HepG2 (cell line): ENCODE results near the gene HNRNPUL1. TPM values are rescaled to one million over a fixed set of nuclear protein-coding genes. Genes with fewer than 3 reads are reported as not detected.

ENCODE experiments used
- ELF1 ChIP-seq: sonication (generic); formaldehyde crosslinking; IDR thresholded peaks from 2 replicates; pipeline ENCODE4 v1.4.0; 2020; ENCODE audit warnings: missing genetic modification reagents
- GLI4 ChIP-seq: sonication (generic); formaldehyde crosslinking; IDR thresholded peaks from 2 replicates; pipeline ENCODE4 v1.5.1; 2020; ENCODE audit warnings: missing genetic modification reagents, mild to moderate bottlenecking, moderate library complexity, borderline replicate concordance
- HDAC1 ChIP-seq: sonication (generic); formaldehyde crosslinking; IDR thresholded peaks from 2 replicates; pipeline ENCODE4 v1.5.1; 2020; ENCODE audit warnings: mild to moderate bottlenecking, missing genetic modification reagents
- HNF1B ChIP-seq: sonication (generic); formaldehyde crosslinking; IDR thresholded peaks from 2 replicates; pipeline ENCODE4 v1.5.1; 2020; ENCODE audit warnings: mild to moderate bottlenecking, moderate library complexity, missing genetic modification reagents
- HOXA5 ChIP-seq: sonication (generic); formaldehyde crosslinking; IDR thresholded peaks from 2 replicates; pipeline ENCODE4 v1.4.0; 2020; ENCODE audit warnings: missing genetic modification reagents
- HOXA7 ChIP-seq: sonication (generic); formaldehyde crosslinking; IDR thresholded peaks from 2 replicates; pipeline ENCODE4 v1.8.1; 2022; ENCODE audit warnings: mild to moderate bottlenecking, missing genetic modification reagents, moderate library complexity
- KDM2A ChIP-seq: sonication (generic); formaldehyde crosslinking; IDR thresholded peaks from 2 replicates; pipeline ENCODE4 v1.4.0; 2020; ENCODE audit warnings: low read depth, missing genetic modification reagents, borderline replicate concordance
- NFRKB ChIP-seq: fragments of 450-650 bp; IDR thresholded peaks from 2 replicates; pipeline ENCODE4 v1.6.1; 2017
- NRL ChIP-seq: sonication (generic); formaldehyde crosslinking; IDR thresholded peaks from 2 replicates; pipeline ENCODE4 v1.5.0; 2020; ENCODE audit warnings: missing genetic modification reagents, mild to moderate bottlenecking, moderate library complexity, borderline replicate concordance
- PLSCR1 ChIP-seq: sonication (generic); formaldehyde crosslinking; IDR thresholded peaks from 2 replicates; pipeline ENCODE4 v1.5.0; 2020; ENCODE audit warnings: missing genetic modification reagents, mild to moderate bottlenecking, borderline replicate concordance
- RXRB ChIP-seq: IDR thresholded peaks from 2 replicates; pipeline ENCODE4 v1.6.1; 2016; ENCODE audit warnings: borderline replicate concordance, missing genetic modification reagents, missing compliant biosample characterization
- SMAD9 ChIP-seq: sonication (generic); formaldehyde crosslinking; IDR thresholded peaks from 2 replicates; pipeline ENCODE4 v1.5.1; 2020; ENCODE audit warnings: mild to moderate bottlenecking, missing genetic modification reagents
- SOX5 ChIP-seq: IDR thresholded peaks from 2 replicates; pipeline ENCODE4 v1.6.1; 2016; ENCODE audit warnings: borderline replicate concordance
- THRA ChIP-seq: sonication (generic); formaldehyde crosslinking; IDR thresholded peaks from 2 replicates; pipeline ENCODE4 v1.4.0; 2020; ENCODE audit warnings: missing genetic modification reagents, borderline replicate concordance
- ZNF136 ChIP-seq: sonication (generic); formaldehyde crosslinking; IDR thresholded peaks from 2 replicates; pipeline ENCODE4 v1.8.1; 2022; ENCODE audit warnings: low read depth, mild to moderate bottlenecking, moderate library complexity, missing genetic modification reagents
- ZNF142 ChIP-seq: sonication (generic); formaldehyde crosslinking; IDR thresholded peaks from 2 replicates; pipeline ENCODE4 v1.4.0; 2020; ENCODE audit warnings: missing genetic modification reagents
- ZNF264 ChIP-seq: sonication (generic); formaldehyde crosslinking; IDR thresholded peaks from 2 replicates; pipeline ENCODE4 v1.4.0; 2020; ENCODE audit warnings: missing genetic modification reagents
- ZNF274 ChIP-seq: sonication (generic); formaldehyde crosslinking; IDR thresholded peaks from 2 replicates; pipeline ENCODE4 v1.5.1; 2020; ENCODE audit warnings: mild to moderate bottlenecking, missing genetic modification reagents
- ZNF33B ChIP-seq: sonication (generic); formaldehyde crosslinking; IDR thresholded peaks from 2 replicates; pipeline ENCODE4 v1.5.1; 2020; ENCODE audit warnings: mild to moderate bottlenecking, missing genetic modification reagents
- ZNF724P ChIP-seq: sonication (generic); formaldehyde crosslinking; IDR thresholded peaks from 2 replicates; pipeline ENCODE4 v1.8.0; 2022; ENCODE audit warnings: missing genetic modification reagents, borderline replicate concordance
- polyA plus RNA-seq, 8 experiments: library from polyadenylated mRNA; depleted of rRNA in 3 of 8; stranded (reverse) in 7 of 8; unstranded in 1 of 8; fragments of >200 nt; fragmentation: Illumina TruSeq in 4 of 8; extraction: Trizol in 4 of 8; gene quantifications; 2 replicates each; pipeline versions ENCODE4 v1.2.1 to v1.2.3, GENCODE V29; 2011 to 2016; ENCODE audit warnings: low read depth in 4 of 8, missing spikeins in 1 of 8, mixed read lengths in 1 of 8; ENCODE audit not compliant: insufficient read depth in 1 of 8
- total RNA-seq, 5 experiments: library from RNA; depleted of rRNA; stranded (reverse); fragments of >200 nt; fragmentation: Illumina TruSeq; extraction: Trizol; gene quantifications; 2 replicates each; pipeline ENCODE4 v1.2.3, GENCODE V29; 2016; ENCODE audit warnings: low read depth in 1 of 5

The HNRNPUL1 gene
- total and polyA plus RNA-seq, 2 of the 13 experiments (the other 11 are each of a cell fraction or from before 2014, with no cell fraction given): 30.9 to 81.7 TPM

- no peak for TF ChIP-seq THRA (CRISPR knock-in tag)
- TF ChIP-seq SMAD9 (CRISPR knock-in tag): no peak
- no peak; the same call in 1 of the 2 replicates for TF ChIP-seq SOX5 (CRISPR knock-in tag)
- TF ChIP-seq KDM2A: peak; percentile 44
- TF ChIP-seq ZNF33B (CRISPR knock-in tag): no peak
- TF ChIP-seq GLI4 (CRISPR knock-in tag): no peak; the same call in 1 of the 2 replicates
- peak; percentile 66; the same call in 1 of the 2 replicates for TF ChIP-seq HDAC1 (CRISPR knock-in tag)
- TF ChIP-seq ZNF274 (CRISPR knock-in tag): peak; percentile 45; the same call in 1 of the 2 replicates
- no peak for TF ChIP-seq ZNF264 (CRISPR knock-in tag)
- TF ChIP-seq ELF1 (CRISPR knock-in tag): no peak
- TF ChIP-seq ZNF136 (CRISPR knock-in tag): no peak
- TF ChIP-seq ZNF142: no peak
- peak; percentile 69; the same call in 1 of the 2 replicates for TF ChIP-seq NRL (CRISPR knock-in tag)
- no peak; the same call in 1 of the 2 replicates for TF ChIP-seq RXRB (CRISPR knock-in tag)
- no peak for TF ChIP-seq PLSCR1 (CRISPR knock-in tag)
- TF ChIP-seq ZNF724P (CRISPR knock-in tag): peak; percentile 55; the same call in 1 of the 2 replicates
- peak; percentile 73 for TF ChIP-seq HNF1B
- no peak for TF ChIP-seq NFRKB
- no peak for TF ChIP-seq HOXA7 (CRISPR knock-in tag)
- TF ChIP-seq HOXA5 (CRISPR knock-in tag): 0 out of 2 replicates have a peak, but pooled peaks have one; percentile 7
Observed at GRCh38 chr19:41226053-41226873, 37.9 kb upstream of the HNRNPUL1 start (continued).
